ENCODE results near the gene ITFG1.
"Not testable (repeated sequence)": the region's sequence is repeated elsewhere in the genome, so short reads cannot be mapped to it uniquely, and the experiment has no call there.

Gene ITFG1

DNA sequence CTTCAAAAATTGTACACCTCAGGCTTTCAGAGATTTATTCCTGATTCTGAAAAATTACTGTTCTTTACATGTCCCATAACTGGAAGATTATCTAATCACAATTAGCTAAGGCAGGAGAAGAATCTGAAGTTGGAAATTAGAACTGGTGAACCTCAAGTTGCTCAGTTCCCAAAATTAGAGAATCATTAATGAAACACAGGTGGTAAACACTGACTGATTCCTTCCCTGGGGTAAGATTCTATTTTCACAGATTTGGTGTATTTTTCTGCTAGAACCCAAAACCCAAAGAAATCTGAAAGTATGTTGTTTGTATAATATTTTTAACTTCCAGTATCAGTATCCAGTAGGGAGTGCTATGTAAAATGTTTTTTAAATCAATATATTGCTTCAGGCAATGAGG lies 26.0 kb upstream of the ITFG1 start:
- Mint-ChIP-seq H3K27me3 (no peaks in the 10 kb centered on the region), H3K36me3 (ENCODE audit: insufficient read depth) (peaks cover 3% of the 10 kb centered on the region), H3K4me1 (ENCODE audit: low read depth in 2 of 2) (peaks cover 6 to 12% of the 10 kb centered on the region in 2 donors), H3K9me3 (peaks cover 0 to 2% of the 10 kb centered on the region in 2 donors), H3K27ac (no peak overlapping the region), H3K4me3 (no peak overlapping the region)
- no peak for ATAC-seq (replicated peaks)
- no peak for DNase-seq

DNA sequence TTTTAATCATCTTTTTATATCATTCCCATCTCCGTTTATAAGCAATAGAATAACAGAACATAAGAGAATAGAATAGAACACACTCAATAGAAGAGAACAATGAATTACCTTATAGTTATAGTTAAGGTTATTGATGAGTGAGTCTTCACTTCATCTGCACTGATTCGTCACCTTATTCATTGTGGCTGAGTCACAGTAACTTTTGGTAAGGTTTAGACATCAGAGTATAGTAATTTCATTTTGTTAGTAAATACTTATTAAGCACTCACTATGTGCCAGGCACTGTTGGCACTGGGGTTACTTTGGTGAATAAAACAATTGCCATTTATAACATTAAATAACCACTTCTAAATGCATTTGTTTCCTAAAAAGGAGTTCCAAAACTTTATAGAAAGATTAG lies 22.8 kb upstream of the ITFG1 start:
- no peak for DNase-seq
- Mint-ChIP-seq H3K27me3 (no peaks in the 10 kb centered on the region), H3K4me3 (no peak overlapping the region), H3K27ac (peak overlapping the region in 1 of 2 donors; percentile 29), H3K4me1 (ENCODE audit: low read depth in 2 of 2) (peaks cover 10 to 34% of the 10 kb centered on the region in 2 donors), H3K9me3 (no peaks in the 10 kb centered on the region), H3K36me3 (ENCODE audit: insufficient read depth) (peaks cover 3% of the 10 kb centered on the region)
- no peak for ATAC-seq (replicated peaks)

GRCh38 chr16:47481698-47482374 lies 21.0 kb upstream of the ITFG1 start:
- Mint-ChIP-seq H3K4me1 (ENCODE audit: low read depth in 2 of 2) (peaks cover 12 to 45% of the 10 kb centered on the region in 2 donors), H3K36me3 (ENCODE audit: insufficient read depth) (peaks cover 3% of the 10 kb centered on the region), H3K9me3 (no peaks in the 10 kb centered on the region), H3K4me3 (no peak overlapping the region), H3K27me3 (no peaks in the 10 kb centered on the region), H3K27ac (peak overlapping the region in 1 of 2 donors; percentile 9)
- DNase-seq = no peak
- ATAC-seq (replicated peaks) = no peak

DNA sequence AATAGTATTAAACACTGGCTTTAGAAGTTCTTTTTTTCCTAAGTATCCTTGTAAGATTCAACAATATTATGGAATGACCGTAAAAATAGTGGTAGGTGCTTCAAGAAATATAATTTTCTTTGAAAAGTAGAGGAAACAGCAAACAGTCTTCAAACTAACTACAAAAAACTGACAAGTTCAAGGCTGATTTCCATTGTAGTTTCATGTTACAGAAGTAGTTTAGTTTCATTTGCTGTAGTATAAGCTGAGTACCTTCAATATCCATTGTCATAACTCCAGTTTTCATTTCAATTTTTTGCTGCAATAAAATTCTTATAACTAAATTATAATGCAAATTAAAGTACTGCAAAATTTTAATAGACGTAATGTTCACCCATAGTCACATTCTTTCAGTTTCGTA lies 19.5 kb upstream of the ITFG1 start:
- DNase-seq (no peak), ATAC-seq (replicated peaks) (no peak)
- no peaks in the 10 kb centered on the region for H3K27me3 Mint-ChIP-seq
- H3K36me3 Mint-ChIP-seq (ENCODE audit: insufficient read depth) = peaks cover 3% of the 10 kb centered on the region
- H3K4me3 Mint-ChIP-seq = no peak overlapping the region
- no peak overlapping the region for H3K27ac Mint-ChIP-seq
- no peaks in the 10 kb centered on the region for H3K9me3 Mint-ChIP-seq
- H3K4me1 Mint-ChIP-seq (ENCODE audit: low read depth in 2 of 2) = peaks cover 12 to 47% of the 10 kb centered on the region in 2 donors

GRCh38 chr16:47477679-47478078 lies 16.8 kb upstream of the ITFG1 start:
- peaks cover 18 to 40% of the 10 kb centered on the region in 2 donors for H3K4me1 Mint-ChIP-seq (ENCODE audit: low read depth in 2 of 2)
- DNase-seq (no peak), ATAC-seq (replicated peaks) (no peak)
- no peak overlapping the region for H3K27ac Mint-ChIP-seq
- no peaks in the 10 kb centered on the region for H3K36me3 Mint-ChIP-seq (ENCODE audit: insufficient read depth)
- no peak overlapping the region for H3K4me3 Mint-ChIP-seq
- H3K9me3 Mint-ChIP-seq = no peaks in the 10 kb centered on the region
- H3K27me3 Mint-ChIP-seq = no peaks in the 10 kb centered on the region

GRCh38 chr16:47476654-47477345 lies 15.9 kb upstream of the ITFG1 start:
- H3K4me1 Mint-ChIP-seq (ENCODE audit: low read depth in 2 of 2) = peaks cover 20 to 40% of the 10 kb centered on the region in 2 donors
- DNase-seq = no peak
- no peaks in the 10 kb centered on the region for H3K36me3 Mint-ChIP-seq (ENCODE audit: insufficient read depth)
- H3K4me3 Mint-ChIP-seq = no peak overlapping the region
- no peaks in the 10 kb centered on the region for H3K9me3 Mint-ChIP-seq
- no peak for ATAC-seq (replicated peaks)
- H3K27me3 Mint-ChIP-seq = no peaks in the 10 kb centered on the region
- peak overlapping the region; percentile 33 to 85 for H3K27ac Mint-ChIP-seq

DNA sequence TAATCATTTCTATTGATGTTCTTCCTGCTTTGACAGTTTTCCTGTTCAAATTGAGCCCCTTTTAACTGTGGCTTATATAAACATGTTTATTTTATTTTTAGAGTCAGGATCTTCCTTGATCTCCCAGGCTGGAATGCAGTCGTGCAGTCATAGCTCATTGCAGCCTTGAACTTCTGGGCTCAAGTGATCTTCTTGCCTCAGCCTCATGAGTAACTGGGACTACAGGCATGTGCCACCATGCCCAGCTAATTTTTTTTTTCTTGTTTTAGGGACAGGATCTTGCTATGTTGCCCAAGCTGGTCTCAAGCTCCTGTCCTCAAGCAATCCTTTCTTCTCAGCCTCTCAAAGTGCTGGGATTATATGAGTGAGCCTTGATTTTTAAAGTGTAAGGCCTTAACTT lies 14.9 kb upstream of the ITFG1 start:
- Mint-ChIP-seq H3K27ac (no peak overlapping the region), H3K9me3 (no peaks in the 10 kb centered on the region), H3K4me1 (ENCODE audit: low read depth in 2 of 2) (peaks cover 20 to 40% of the 10 kb centered on the region in 2 donors), H3K4me3 (no peak overlapping the region), H3K27me3 (no peaks in the 10 kb centered on the region), H3K36me3 (ENCODE audit: insufficient read depth) (no peaks in the 10 kb centered on the region)
- DNase-seq (no peak), ATAC-seq (replicated peaks) (no peak)

DNA sequence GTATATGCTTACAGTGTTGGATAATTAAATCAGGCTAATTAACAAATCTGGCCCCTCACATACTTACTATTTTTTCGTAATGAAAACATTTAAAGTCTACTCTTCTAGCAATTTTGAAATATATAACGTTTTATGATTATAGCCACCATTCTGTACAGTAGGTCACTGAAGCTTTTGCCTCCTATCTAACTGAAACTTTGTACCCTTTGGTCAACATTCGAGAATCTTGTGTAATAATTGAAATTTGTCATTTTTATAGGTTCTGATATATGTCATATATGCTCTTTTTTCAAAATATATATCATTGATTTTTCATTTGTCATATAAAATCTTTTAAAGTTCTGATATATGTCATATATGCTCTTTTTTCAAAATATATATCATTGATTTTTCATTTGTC lies 12.9 kb upstream of the ITFG1 start:
- no peak overlapping the region for H3K4me3 Mint-ChIP-seq
- no peak for DNase-seq
- H3K4me1 Mint-ChIP-seq (ENCODE audit: low read depth in 2 of 2) = peaks cover 17 to 37% of the 10 kb centered on the region in 2 donors
- H3K9me3 Mint-ChIP-seq = no peaks in the 10 kb centered on the region
- H3K36me3 Mint-ChIP-seq (ENCODE audit: insufficient read depth) = no peaks in the 10 kb centered on the region
- no peaks in the 10 kb centered on the region for H3K27me3 Mint-ChIP-seq
- no peak overlapping the region for H3K27ac Mint-ChIP-seq
- no peak for ATAC-seq (replicated peaks)

DNA sequence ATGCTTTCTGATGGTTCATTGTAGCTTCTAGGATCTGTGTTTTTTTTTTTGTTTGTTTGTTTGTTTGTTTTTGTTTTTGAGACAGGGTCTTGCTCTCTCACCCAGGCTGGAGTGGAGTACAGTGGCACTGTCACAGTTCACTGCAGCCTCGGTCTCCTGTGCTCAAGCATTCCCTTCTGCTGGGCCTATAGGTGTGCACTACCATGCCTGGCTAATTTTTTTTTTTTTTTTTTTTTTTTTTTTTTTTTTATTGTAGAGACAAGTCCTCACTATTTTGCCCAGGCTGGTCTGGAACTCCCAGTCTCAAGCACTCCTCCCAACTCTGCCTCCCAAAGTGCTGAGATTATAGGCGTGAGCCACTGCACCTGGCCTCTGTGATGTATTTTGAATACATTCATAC lies 12.1 kb upstream of the ITFG1 start:
- not testable (repeated sequence) for H3K9me3 Mint-ChIP-seq; DNase-seq; ATAC-seq (replicated peaks); H3K27ac Mint-ChIP-seq; H3K4me3 Mint-ChIP-seq; H3K27me3 Mint-ChIP-seq; H3K36me3 Mint-ChIP-seq (ENCODE audit: insufficient read depth)
- H3K4me1 Mint-ChIP-seq (ENCODE audit: low read depth in 2 of 2) = peaks cover 21 to 37% of the 10 kb centered on the region in 2 donors

GRCh38 chr16:47470810-47471209 lies 9.9 kb upstream of the ITFG1 start:
- no peaks in the 10 kb centered on the region for H3K36me3 Mint-ChIP-seq (ENCODE audit: insufficient read depth)
- no peak overlapping the region for H3K27ac Mint-ChIP-seq
- H3K4me3 Mint-ChIP-seq = no peak overlapping the region
- peaks cover 20 to 33% of the 10 kb centered on the region in 2 donors for H3K4me1 Mint-ChIP-seq (ENCODE audit: low read depth in 2 of 2)
- H3K27me3 Mint-ChIP-seq = no peaks in the 10 kb centered on the region
- DNase-seq (no peak), ATAC-seq (replicated peaks) (no peak)
- no peaks in the 10 kb centered on the region for H3K9me3 Mint-ChIP-seq

GRCh38 chr16:47470211-47470610 lies 9.3 kb upstream of the ITFG1 start:
- no peaks in the 10 kb centered on the region for H3K9me3 Mint-ChIP-seq
- H3K27me3 Mint-ChIP-seq = no peaks in the 10 kb centered on the region
- no peaks in the 10 kb centered on the region for H3K36me3 Mint-ChIP-seq (ENCODE audit: insufficient read depth)
- H3K4me3 Mint-ChIP-seq = no peak overlapping the region
- H3K4me1 Mint-ChIP-seq (ENCODE audit: low read depth in 2 of 2) = peaks cover 21 to 35% of the 10 kb centered on the region in 2 donors
- no peak for ATAC-seq (replicated peaks)
- H3K27ac Mint-ChIP-seq = peak overlapping the region in 1 of 2 donors; percentile 10
- DNase-seq = no peak

- H3K27ac Mint-ChIP-seq = peak overlapping the region in 1 of 2 donors; percentile 23
- no peak overlapping the region for H3K4me3 Mint-ChIP-seq
Measured at GRCh38 chr16:47469227-47469626, 8.4 kb upstream of the ITFG1 start.

DNA sequence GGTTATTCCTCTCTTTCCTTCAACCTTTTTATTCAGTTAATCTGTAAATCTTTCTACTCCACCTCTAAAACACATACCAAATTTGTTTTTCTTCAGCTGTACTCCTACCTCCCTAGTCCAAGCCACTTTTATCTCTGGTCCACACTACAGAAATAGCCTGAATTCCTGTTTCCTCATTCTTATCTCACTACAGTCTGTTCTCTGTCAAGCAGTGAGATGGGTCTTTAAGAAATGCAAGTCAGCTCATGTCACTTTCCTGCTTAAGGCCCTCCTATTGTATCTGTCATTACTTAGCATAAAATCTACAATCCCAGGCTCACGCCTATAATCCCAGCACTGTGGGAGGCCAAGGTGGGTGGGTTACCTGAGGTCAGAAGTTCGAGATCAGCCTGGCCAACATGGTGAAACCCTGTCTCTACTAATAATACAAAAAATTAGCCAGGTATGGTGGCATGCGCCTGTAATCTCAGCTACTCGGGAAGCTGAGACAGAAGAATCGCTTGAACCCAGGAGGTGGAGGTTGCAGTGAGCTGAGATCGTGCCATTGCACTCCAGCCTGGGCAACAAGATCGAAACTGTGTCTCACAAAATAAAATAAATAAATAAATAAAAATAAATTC lies 7.3 kb upstream of the ITFG1 start:
- H3K27ac Mint-ChIP-seq; H3K36me3 Mint-ChIP-seq (ENCODE audit: insufficient read depth); H3K4me3 Mint-ChIP-seq; H3K9me3 Mint-ChIP-seq; DNase-seq; H3K27me3 Mint-ChIP-seq; ATAC-seq (replicated peaks): not testable (repeated sequence)
- peaks cover 24 to 42% of the 10 kb centered on the region in 2 donors for H3K4me1 Mint-ChIP-seq (ENCODE audit: low read depth in 2 of 2)

More at GRCh38 chr16:47469227-47469626, 8.4 kb upstream of the ITFG1 start:
- DNase-seq (no peak), ATAC-seq (replicated peaks) (no peak)
- no peaks in the 10 kb centered on the region for H3K27me3 Mint-ChIP-seq
- H3K9me3 Mint-ChIP-seq = no peaks in the 10 kb centered on the region
- peaks cover 19 to 33% of the 10 kb centered on the region in 2 donors for H3K4me1 Mint-ChIP-seq (ENCODE audit: low read depth in 2 of 2)
- no peaks in the 10 kb centered on the region for H3K36me3 Mint-ChIP-seq (ENCODE audit: insufficient read depth)

GRCh38 chr16:47467501-47467900 lies 6.6 kb upstream of the ITFG1 start:
- no peaks in the 10 kb centered on the region for H3K9me3 Mint-ChIP-seq
- H3K4me3 Mint-ChIP-seq = no peak overlapping the region
- no peaks in the 10 kb centered on the region for H3K27me3 Mint-ChIP-seq
- H3K4me1 Mint-ChIP-seq (ENCODE audit: low read depth in 2 of 2) = peaks cover 24 to 49% of the 10 kb centered on the region in 2 donors
- H3K27ac Mint-ChIP-seq = no peak overlapping the region
- ATAC-seq (replicated peaks) (no peak), DNase-seq (no peak)
- H3K36me3 Mint-ChIP-seq (ENCODE audit: insufficient read depth) = peaks cover 2% of the 10 kb centered on the region

All from effector memory CD8-positive, alpha-beta T cell (primary cell).